SK-N-SH treated with all-trans-retinoic acid at 6 μM for 48 hours (cell line): Measurements from ENCODE around the gene SBF2.

Experiments used
- ARNTL ChIP-seq: fragments of 450-650 bp; formaldehyde crosslinking; IDR thresholded peaks from 2 replicates; pipeline ENCODE4 v1.5.0; 2020; ENCODE audit warnings: low read depth, mild to moderate bottlenecking, moderate library complexity, borderline replicate concordance
- BACH2 ChIP-seq: fragments of 250-450 bp; sonication (Bioruptor Pico); IDR thresholded peaks from 2 replicates; pipeline ENCODE4 v1.9.0; 2021; ENCODE audit warnings: mild to moderate bottlenecking, borderline replicate concordance
- CREB5 ChIP-seq: fragments of 250-450 bp; sonication (Bioruptor Pico); IDR thresholded peaks from 2 replicates; pipeline ENCODE4 v1.5.1; 2020; ENCODE audit warnings: low read depth, mild to moderate bottlenecking, moderate library complexity
- CSDC2 ChIP-seq: fragments of 250-450 bp; sonication (Bioruptor Pico); IDR thresholded peaks from 2 replicates; pipeline ENCODE4 v1.5.0; 2020; ENCODE audit warnings: mild to moderate bottlenecking, moderate library complexity
- OSR1 ChIP-seq: fragments of 250-450 bp; sonication (Bioruptor Pico); IDR thresholded peaks from 2 replicates; pipeline ENCODE4 v1.8.0; 2022; ENCODE audit warnings: moderate library complexity, mild to moderate bottlenecking, inconsistent platforms
- PATZ1 ChIP-seq: fragments of 250-450 bp; sonication (Bioruptor Pico); IDR thresholded peaks from 2 replicates; pipeline ENCODE4 v1.8.0; 2020; ENCODE audit warnings: mild to moderate bottlenecking, moderate library complexity, borderline replicate concordance
- PPARA ChIP-seq: fragments of 250-450 bp; sonication (Bioruptor Pico); IDR thresholded peaks from 2 replicates; pipeline ENCODE4 v1.5.0; 2020; ENCODE audit warnings: mild to moderate bottlenecking, borderline replicate concordance
- RARB ChIP-seq: fragments of 250-450 bp; sonication (Bioruptor Pico); IDR thresholded peaks from 2 replicates; pipeline ENCODE4 v1.8.0; 2021; ENCODE audit warnings: mild to moderate bottlenecking, moderate library complexity
- TSHZ2 ChIP-seq: fragments of 250-450 bp; sonication (Bioruptor Pico); IDR thresholded peaks from 2 replicates; pipeline ENCODE4 v1.5.0; 2020; ENCODE audit warnings: mild to moderate bottlenecking, moderate library complexity
- ZC3H10 ChIP-seq: fragments of 250-450 bp; sonication (Bioruptor Pico); IDR thresholded peaks from 2 replicates; pipeline ENCODE4 v1.5.1; 2021; ENCODE audit warnings: mild to moderate bottlenecking, moderate library complexity

- TF ChIP-seq PATZ1 (CRISPR knock-in tag): no peak
- no peak for TF ChIP-seq TSHZ2 (CRISPR knock-in tag)
- TF ChIP-seq CSDC2 (CRISPR knock-in tag): no peak
- no peak for TF ChIP-seq BACH2 (CRISPR knock-in tag)
- no peak for TF ChIP-seq RARB (CRISPR knock-in tag)
- no peak for TF ChIP-seq CREB5 (CRISPR knock-in tag)
- no peak for TF ChIP-seq ZC3H10 (CRISPR knock-in tag)
- no peak for TF ChIP-seq OSR1
- no peak for TF ChIP-seq ARNTL (CRISPR knock-in tag)
- no peak for TF ChIP-seq PPARA (CRISPR knock-in tag)
Observed at GRCh38 chr11:9783986-9784385, 510.0 kb downstream of the SBF2 start.
